ENCODE measurements around the gene KCNJ5.

DNA sequence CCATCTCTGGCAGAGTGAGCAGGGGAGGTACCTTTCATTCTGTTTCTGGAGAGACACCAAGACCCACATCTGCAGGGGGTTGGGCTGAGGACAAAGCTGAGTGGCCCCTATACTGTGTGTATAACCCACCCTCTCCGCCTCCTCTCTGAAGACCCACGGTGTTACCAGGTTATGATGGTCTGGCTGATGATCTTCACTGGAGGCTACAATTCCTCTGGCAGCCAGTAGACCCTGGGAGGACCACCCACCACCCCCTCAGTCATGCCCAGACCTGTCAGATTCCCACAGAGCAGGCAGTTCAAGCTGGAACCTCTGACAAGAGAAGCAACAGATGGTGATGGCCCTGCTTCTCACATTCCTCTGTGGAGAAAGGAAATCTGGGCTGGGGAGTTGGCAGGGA, 12.7 kb upstream of the KCNJ5 start:
- TF ChIP-seq POLR2AphosphoS5 (IDR thresholded peaks at IDR 0.05) (no peak), POLR2A (IDR thresholded peaks at IDR 0.05) (no peak)
